Activated T-cell treated with anti-CD3 and anti-CD28 coated beads, Interleukin-2, amount 50 U/mL, for 4 hours (primary cell): ENCODE measurements around the gene GNAO1. TPM values are rescaled to one million over a fixed set of nuclear protein-coding genes. Genes with fewer than 3 reads are reported as not detected.

Experiments used
- ATAC-seq, 2 donors: fragments of 200-7000 bp; cut with Tn5 transposase; one replicate each; pipeline ENCODE4 v1.10.0; 2021
- DNase-seq: peaks from one replicate; pipeline ENCODE4 v3.0.0-alpha.2; 2020
- H3K27me3 Mint-ChIP-seq: one replicate; pipeline ENCODE4 v1.8.0; 2021; ENCODE audit warnings: low read depth, mixed read lengths
- H3K36me3 Mint-ChIP-seq: one replicate; pipeline ENCODE4 v1.8.0; 2022; ENCODE audit warnings: mixed read lengths; ENCODE audit not compliant: insufficient read depth
- H3K4me1 Mint-ChIP-seq: one replicate; pipeline ENCODE4 v1.8.0; 2021; ENCODE audit warnings: low read depth, mixed read lengths
- H3K4me3 Mint-ChIP-seq: one replicate; pipeline ENCODE4 v1.8.0; 2021; ENCODE audit warnings: mild to moderate bottlenecking, moderate library complexity, mixed read lengths
- H3K9me3 Mint-ChIP-seq: one replicate; pipeline ENCODE4 v1.8.0; 2021; ENCODE audit warnings: mixed read lengths
- total RNA-seq, 3 donors: library from RNA; stranded (reverse); gene quantifications; one replicate each; pipeline ENCODE4 v1.2.1, GENCODE V29; 2021

GNAO1 gene
- total RNA-seq, 3 donors from 2014 or later, result 1.3 to 2.5 (median 2.1) TPM

DNA sequence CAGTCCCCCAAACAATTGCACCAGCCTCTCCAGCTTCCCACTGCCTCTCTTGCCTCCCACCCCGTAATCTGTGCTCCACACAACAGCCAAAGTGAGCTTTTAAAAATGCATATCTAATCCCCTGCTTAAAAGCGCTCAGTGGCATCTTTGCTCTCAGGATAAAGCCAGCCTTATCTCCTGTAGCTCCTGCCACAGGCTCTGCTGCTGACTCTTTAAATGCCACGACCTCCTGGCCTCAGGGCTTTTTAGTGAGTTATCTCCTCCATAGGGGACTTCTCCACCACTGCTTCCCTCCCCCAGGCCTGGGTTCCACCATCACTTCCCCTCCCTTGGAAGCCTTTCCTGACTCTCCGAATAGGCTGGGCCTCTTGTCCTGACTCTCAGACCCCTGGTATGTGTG lies 98.6 kb downstream of the GNAO1 start:
- H3K4me3 Mint-ChIP-seq, result no peak overlapping the region
- H3K9me3 Mint-ChIP-seq, result no peaks in the 10 kb centered on the region
- DNase-seq (no peak), ATAC-seq (no peak)
- no peaks in the 10 kb centered on the region for H3K27me3 Mint-ChIP-seq
- no peaks in the 10 kb centered on the region for H3K36me3 Mint-ChIP-seq
- peaks cover 3% of the 10 kb centered on the region for H3K4me1 Mint-ChIP-seq

DNA sequence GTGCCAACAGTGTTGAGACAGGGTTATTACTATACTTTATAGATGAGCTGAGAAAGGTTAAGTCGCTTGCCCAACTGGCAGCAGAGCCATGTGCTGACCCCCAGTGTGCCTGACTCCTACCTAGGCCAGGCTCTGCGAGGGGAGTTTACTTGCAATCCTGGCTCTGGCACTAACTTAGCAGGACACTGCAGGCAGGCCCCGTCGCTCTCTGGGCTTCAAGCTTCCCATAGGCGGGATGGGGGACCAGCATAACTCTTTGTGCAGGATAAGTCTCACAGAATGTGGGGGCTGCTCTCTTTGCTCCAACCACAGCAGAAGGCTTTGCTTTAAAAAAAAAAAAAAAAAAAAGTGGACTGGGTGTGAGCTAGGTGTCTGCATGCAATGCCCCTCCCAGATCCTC lies 102.7 kb downstream of the GNAO1 start:
- Mint-ChIP-seq H3K9me3 (no peaks in the 10 kb centered on the region), H3K4me1 (peaks cover 3% of the 10 kb centered on the region), H3K27me3 (no peaks in the 10 kb centered on the region), H3K4me3 (no peak overlapping the region), H3K36me3 (no peaks in the 10 kb centered on the region)
- no peak for DNase-seq
- ATAC-seq, result no peak

DNA sequence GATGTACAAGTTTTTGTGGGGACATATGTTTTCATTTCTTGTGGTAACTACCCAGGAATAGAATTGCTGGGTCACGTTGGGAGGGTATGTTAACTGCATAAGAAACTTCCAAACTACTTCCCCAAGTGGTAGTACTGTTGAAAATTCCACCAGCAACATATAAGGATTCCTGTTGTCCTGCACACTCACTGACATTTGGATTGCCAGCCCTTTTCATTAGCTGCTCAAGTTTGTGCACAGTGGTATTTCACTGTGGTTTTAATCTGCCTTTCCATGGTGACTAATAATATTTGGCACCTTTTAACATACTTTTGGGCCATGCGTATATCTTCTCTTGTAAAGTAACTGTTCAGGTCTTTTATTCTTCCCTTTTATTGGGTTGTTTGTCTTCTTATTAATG lies 103.3 kb downstream of the GNAO1 start:
- Mint-ChIP-seq H3K27me3 (no peaks in the 10 kb centered on the region), H3K4me1 (peaks cover 6% of the 10 kb centered on the region), H3K9me3 (no peaks in the 10 kb centered on the region), H3K4me3 (no peak overlapping the region), H3K36me3 (no peaks in the 10 kb centered on the region)
- no peak for ATAC-seq
- no peak for DNase-seq

DNA sequence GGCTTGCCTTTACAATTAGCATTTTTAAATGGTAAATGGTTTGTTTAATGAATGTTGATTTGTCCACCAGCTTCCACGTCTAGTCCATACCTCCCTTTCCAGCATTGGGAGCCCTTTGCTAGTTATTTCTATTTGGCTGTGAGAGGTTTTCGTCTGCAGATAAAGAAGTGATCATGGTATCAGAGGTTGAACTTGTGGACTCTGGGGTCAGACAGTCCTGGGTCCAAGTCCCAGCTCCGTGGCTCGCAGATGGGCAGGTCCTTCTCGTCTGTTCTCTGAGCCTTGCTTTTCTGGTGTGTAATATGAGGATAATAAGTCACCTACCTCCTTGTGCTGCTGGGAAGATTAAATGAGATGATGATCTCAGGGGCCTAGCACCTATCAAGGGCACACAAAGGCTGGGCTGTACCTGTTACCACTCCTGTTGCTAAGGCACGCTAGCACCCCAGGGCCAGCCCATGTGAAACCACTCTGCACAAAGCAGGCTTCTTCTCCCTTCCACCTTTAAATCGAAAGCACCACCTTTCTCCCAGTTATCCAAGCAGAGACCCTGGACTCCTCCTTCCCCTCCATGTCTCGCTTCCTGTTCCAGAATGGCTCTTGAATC lies 103.9 kb downstream of the GNAO1 start:
- Mint-ChIP-seq H3K36me3 (no peaks in the 10 kb centered on the region), H3K27me3 (no peaks in the 10 kb centered on the region)

DNA sequence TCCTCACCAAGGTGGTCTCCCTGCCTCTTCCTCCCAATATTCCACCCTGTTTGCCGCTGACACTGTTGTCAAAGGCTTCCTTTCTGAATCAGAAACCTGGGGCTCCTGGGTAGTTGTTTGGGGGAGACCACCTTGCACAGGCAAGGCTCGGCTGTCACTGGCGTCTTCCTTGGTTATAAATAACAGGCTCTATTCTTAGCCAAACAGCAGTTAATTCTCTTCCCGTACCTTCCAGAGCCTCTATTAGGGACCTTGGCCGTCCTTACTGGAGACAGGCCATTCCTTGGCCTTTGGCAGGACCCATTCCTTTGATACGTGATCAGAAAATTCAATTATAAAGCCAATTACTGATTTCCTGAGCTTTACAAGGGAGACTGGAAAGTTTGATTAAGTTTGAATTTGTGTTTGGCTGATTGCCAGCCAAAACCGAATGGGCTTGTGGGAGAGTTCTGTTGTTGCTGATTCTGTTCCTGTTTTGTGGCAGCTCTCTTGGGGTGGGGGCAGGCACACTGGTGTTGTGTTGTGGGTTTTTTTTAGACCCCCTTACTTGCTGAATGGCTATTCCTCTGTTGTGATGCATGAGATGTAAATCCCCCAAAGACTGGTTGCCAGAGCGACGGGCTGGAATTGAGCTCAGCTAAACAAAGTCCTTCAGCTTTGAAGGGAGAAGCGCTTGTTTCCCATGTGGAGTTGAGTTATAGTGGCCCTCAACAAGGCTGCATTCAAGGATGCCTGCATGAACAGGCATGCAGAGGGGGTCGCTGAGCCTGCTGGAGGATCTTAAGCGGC lies 104.6 kb downstream of the GNAO1 start:
- no peak for DNase-seq
- ATAC-seq, result no peak
- peaks cover 7% of the 10 kb centered on the region for H3K4me1 Mint-ChIP-seq
- H3K4me3 Mint-ChIP-seq, result no peak overlapping the region
- H3K36me3 Mint-ChIP-seq, result no peaks in the 10 kb centered on the region
- H3K27me3 Mint-ChIP-seq, result no peaks in the 10 kb centered on the region
- H3K9me3 Mint-ChIP-seq, result no peaks in the 10 kb centered on the region

More for the DNA sequence above, 103.9 kb downstream of the GNAO1 start:
- Mint-ChIP-seq H3K4me3 (no peak overlapping the region), H3K4me1 (peaks cover 9% of the 10 kb centered on the region), H3K9me3 (no peaks in the 10 kb centered on the region)
- DNase-seq (no peak), ATAC-seq (no peak)

DNA sequence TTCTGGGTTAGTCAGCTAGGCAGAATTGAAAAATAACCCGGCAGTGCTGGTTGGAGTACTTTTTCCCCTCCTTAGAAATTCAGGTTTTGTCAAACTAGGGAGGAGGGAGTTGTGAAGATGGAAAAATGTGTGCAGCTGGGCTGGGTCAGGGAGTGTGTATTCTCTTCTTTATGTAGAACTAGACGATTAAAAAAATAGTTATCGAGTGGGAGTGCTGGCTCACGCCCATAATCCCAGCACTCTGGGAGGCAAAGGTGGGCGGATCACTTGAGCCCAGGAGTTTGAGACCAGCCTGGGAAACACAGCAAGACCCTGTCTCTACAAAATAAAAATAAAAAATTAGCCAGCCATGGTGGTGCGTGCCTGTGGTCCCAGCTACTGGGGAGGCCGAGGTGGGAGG lies 106.4 kb downstream of the GNAO1 start:
- Mint-ChIP-seq H3K4me1 (peaks cover 7% of the 10 kb centered on the region), H3K9me3 (no peaks in the 10 kb centered on the region), H3K36me3 (no peaks in the 10 kb centered on the region), H3K4me3 (no peak overlapping the region), H3K27me3 (no peaks in the 10 kb centered on the region)
- no peak for ATAC-seq
- DNase-seq, result no peak

DNA sequence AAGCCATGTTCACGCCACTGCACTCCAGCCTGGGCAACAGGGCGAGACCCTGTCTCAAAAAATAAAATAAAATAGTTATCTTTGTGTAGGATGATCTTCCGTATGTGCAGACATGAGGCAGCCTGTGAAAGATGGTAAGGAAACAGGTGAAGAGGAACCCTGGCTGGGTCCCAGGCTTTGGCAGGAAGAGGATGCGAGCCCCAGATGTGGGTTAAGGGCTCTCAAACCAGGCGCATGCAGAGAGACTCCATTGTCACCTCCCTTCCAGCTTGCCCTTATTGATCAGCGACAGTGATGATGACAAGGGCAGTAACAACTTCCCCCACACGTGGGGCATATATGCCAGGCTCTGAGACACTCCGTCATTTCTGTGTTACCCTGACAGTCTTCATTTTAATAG lies 106.8 kb downstream of the GNAO1 start:
- Mint-ChIP-seq H3K36me3 (no peaks in the 10 kb centered on the region), H3K9me3 (no peaks in the 10 kb centered on the region), H3K27me3 (no peaks in the 10 kb centered on the region), H3K4me1 (peaks cover 7% of the 10 kb centered on the region), H3K4me3 (no peak overlapping the region)
- DNase-seq (no peak), ATAC-seq (no peak)

DNA sequence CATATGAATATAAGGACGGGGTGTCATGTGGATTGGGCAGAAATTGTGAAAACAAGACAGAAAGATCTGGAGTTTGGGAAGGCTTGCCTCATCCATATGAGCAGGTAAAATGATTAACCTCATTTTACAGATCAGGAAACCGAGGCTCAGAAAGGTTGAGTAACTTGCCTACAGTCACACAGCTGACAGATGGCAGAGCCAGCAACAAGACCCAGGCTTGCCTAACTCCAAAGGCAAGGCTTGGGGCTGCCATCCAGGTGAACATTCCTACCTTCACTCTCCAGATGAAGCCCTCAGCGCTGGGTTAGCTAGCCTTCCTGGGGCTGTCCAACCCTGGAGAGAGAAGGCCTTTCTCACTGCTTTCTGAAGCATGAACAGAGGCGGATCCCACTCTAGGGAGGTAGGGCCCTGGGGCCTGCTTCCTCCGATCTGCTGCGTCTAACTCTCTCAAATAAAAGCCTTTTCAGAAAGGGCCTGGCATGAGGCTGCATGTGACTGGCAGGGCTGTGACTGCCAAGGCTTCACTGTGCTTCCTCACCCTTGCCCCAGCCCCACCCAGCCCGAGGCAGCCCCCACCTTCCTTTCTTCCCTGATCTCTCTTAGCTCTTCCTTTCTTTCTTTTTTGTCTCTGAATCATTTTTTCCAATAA lies 107.8 kb downstream of the GNAO1 start:
- Mint-ChIP-seq H3K9me3 (no peaks in the 10 kb centered on the region), H3K36me3 (no peaks in the 10 kb centered on the region), H3K27me3 (no peaks in the 10 kb centered on the region), H3K4me1 (peaks cover 7% of the 10 kb centered on the region), H3K4me3 (no peak overlapping the region)
- no peak for DNase-seq
- no peak for ATAC-seq

DNA sequence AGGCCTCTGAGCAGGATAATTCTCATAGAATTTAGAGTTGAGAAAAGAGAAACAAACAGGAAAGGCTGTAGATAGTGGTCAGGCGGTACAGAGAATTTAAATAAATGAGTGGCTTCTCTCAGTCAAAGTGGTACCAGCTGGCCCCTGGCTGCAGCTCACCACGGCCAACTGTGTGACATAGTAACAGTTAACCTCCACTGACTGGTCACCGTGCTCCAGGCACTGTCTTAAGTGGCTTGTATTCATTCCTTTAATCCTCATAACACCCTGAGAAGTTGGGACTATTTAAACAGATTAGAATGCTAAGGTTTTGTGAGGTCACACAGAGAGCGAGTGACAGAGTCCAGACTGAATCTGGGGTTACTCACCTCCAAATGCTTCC lies 108.9 kb downstream of the GNAO1 start:
- H3K9me3 Mint-ChIP-seq, result no peaks in the 10 kb centered on the region
- H3K4me3 Mint-ChIP-seq, result no peak overlapping the region
- ATAC-seq (no peak), DNase-seq (no peak)
- no peaks in the 10 kb centered on the region for H3K27me3 Mint-ChIP-seq
- H3K4me1 Mint-ChIP-seq, result peaks cover 7% of the 10 kb centered on the region
- no peaks in the 10 kb centered on the region for H3K36me3 Mint-ChIP-seq

DNA sequence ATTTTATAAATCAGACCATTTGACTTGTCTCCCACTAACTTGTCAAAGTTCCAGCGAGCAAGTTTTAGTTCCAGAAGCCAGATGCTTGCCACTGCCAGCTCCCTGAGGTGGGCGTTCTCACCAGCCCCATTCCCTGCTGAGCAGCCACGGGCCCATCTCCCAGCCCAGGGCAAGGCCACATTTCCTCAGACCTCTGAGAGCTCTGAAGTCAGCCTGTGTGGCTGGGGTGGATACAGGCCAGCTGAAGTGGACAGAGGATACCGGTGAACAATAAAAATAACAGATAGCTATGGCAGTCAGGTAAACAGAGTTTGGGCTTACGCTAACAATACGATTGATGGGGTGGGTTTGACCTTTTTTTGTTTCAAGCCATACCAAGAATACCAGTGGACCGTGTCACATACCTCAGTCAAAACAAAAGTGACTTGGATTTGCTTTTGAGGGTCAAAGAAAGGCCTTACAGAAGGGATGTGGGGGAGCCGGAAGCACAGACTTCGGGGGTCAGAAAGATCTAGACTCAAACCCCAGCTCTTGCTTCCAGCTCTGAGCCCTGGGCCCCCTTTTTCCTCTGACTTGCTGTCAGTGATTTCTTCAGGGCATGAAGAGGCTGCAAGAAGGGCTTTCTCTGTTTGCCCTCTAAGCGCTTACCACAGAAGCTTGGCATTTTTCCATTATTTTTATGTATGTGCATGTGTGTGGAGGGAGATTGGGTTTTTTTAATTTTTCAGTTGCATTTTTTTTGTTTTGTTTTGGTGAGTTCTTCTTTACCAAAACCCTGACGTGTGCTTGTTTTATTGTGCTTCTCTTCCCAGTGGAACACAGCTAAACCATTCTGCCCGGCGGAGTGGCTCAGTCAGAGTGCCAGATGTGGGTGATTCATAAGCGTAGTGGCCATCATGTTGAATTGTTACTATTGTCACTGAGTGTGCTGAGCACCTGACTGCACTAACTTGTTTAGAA lies 109.9 kb downstream of the GNAO1 start:
- Mint-ChIP-seq H3K4me3 (no peak overlapping the region), H3K9me3 (no peaks in the 10 kb centered on the region), H3K4me1 (peaks cover 7% of the 10 kb centered on the region), H3K36me3 (no peaks in the 10 kb centered on the region), H3K27me3 (no peaks in the 10 kb centered on the region)
- ATAC-seq, result no peak
- no peak for DNase-seq

DNA sequence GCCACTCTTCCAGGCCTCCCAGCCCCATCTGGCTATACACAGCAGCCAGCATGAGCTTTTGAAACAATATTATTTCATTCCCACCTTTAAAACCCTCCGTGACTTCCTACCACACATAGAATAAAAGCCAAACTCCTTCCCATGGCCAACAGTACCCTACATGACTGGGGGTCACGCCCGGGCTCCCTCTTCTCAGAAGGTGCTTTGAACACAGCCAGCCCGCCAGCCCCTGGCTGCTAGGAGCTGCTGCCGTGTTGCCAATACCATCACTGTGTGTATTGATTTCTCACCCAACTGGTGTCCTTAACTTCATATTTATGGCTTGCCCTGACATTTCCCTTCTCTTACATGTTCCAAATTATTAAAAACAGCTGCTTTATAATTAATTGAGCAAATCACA lies 111.2 kb downstream of the GNAO1 start:
- H3K9me3 Mint-ChIP-seq, result no peaks in the 10 kb centered on the region
- DNase-seq, result no peak
- H3K27me3 Mint-ChIP-seq, result no peaks in the 10 kb centered on the region
- ATAC-seq, result no peak
- no peaks in the 10 kb centered on the region for H3K36me3 Mint-ChIP-seq
- peaks cover 7% of the 10 kb centered on the region for H3K4me1 Mint-ChIP-seq
- no peak overlapping the region for H3K4me3 Mint-ChIP-seq

DNA sequence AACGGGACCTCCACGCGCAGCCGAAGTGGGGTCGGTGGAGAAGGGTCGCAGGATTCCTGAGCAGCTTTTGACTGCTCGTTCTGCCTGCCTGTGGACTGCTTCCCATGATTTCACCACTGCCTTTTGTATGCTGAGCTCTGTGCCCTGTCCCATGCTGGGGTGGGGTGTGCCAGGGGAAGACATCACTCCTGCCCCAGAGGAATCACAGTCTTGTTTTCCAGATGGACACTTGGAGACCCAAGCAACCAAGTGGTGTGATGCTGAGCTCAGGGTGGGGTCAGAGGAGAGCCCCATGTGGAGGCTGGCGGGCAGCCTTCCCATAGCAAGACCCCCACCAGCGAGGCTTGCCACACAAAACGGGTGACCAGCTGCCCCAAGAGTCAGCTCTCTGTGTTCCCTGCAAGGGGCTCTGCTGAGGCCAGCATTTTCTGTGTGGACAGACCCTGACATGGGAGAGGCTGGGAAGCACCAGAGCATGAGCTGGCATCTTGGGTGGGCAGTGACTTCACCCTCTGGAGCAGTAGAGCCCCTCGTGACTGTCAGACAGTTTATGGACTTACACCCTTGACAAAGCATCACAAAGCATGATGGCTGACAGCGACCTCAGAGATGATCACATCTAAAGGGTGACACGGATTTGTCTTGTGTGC lies 111.9 kb downstream of the GNAO1 start:
- Mint-ChIP-seq H3K27me3 (no peaks in the 10 kb centered on the region), H3K4me3 (no peak overlapping the region), H3K9me3 (no peaks in the 10 kb centered on the region), H3K36me3 (no peaks in the 10 kb centered on the region), H3K4me1 (peaks cover 7% of the 10 kb centered on the region)
- ATAC-seq, result no peak
- DNase-seq, result no peak

DNA sequence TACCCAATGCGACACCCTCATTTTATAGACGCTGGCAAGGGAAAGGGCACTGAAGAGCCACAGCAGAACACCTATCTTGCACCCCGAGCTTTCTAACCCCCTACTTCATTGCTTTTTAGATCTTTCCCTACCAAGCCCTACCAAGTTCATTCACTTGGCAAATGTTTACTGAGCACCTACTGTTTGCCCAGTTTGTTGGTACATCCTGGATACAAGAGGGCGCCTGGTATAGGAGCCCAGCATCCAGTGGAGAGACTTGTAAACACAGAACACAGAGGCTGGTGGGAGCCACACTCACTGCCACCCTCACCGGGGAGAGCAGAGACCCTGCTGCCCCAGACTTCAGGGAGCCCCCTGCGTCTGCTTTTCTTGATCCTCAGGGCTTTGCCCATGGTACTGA lies 112.6 kb downstream of the GNAO1 start:
- H3K4me1 Mint-ChIP-seq, result peaks cover 7% of the 10 kb centered on the region
- DNase-seq, result no peak
- H3K36me3 Mint-ChIP-seq, result no peaks in the 10 kb centered on the region
- no peak overlapping the region for H3K4me3 Mint-ChIP-seq
- no peaks in the 10 kb centered on the region for H3K9me3 Mint-ChIP-seq
- ATAC-seq, result no peak
- H3K27me3 Mint-ChIP-seq, result no peaks in the 10 kb centered on the region
